HG03521 (cell line): ENCODE measurements around the gene RPL9.
"Not testable (repeated sequence)": the region's sequence is repeated elsewhere in the genome, so short reads cannot be mapped to it uniquely, and the experiment has no call there.

Source experiments
- ATAC-seq: cut with Tn5 transposase; IDR thresholded peaks from one replicate; pipeline ENCODE4 v1.9.1; 2021; ENCODE audit warnings: mild to moderate bottlenecking, moderate library complexity; ENCODE audit not compliant: unreplicated experiment

RPL9 gene

GRCh38 chr4:39458505-39459300 lies at the start of gene RPL9, which contains the start of gene LIAS:
Gene RPL9 (minus strand): TSS chr4:39458922. CDS start chr4:39458439, 483 bp downstream.
Gene LIAS (plus strand): TSS chr4:39459056. CDS start chr4:39459118, 62 bp downstream.
- ATAC-seq: peak; percentile 81

- no peak for ATAC-seq
Observed at GRCh38 chr4:39505581-39505980, 46.9 kb upstream of the RPL9 start.

DNA sequence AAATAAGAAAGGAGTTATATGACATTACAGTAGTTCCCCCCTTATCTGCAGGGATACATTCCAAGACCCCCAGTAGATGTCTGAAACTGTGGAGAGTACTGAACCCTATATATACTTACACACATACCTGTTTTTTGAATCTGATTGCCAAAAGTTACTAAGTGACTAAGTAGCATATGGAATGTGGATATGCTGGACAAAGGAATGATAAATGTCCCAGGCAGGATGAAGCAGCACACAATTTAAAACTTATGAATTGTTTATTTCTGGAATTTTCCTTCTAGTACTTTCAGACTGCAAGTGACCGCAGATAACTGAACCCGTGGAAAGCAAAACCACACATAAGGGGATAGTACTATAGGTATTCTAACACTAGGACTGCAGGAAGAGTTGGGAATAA lies 45.8 kb upstream of the RPL9 start:
- ATAC-seq: no peak

GRCh38 chr4:39502664-39503035 lies 43.9 kb upstream of the RPL9 start:
- not testable (repeated sequence) for ATAC-seq

DNA sequence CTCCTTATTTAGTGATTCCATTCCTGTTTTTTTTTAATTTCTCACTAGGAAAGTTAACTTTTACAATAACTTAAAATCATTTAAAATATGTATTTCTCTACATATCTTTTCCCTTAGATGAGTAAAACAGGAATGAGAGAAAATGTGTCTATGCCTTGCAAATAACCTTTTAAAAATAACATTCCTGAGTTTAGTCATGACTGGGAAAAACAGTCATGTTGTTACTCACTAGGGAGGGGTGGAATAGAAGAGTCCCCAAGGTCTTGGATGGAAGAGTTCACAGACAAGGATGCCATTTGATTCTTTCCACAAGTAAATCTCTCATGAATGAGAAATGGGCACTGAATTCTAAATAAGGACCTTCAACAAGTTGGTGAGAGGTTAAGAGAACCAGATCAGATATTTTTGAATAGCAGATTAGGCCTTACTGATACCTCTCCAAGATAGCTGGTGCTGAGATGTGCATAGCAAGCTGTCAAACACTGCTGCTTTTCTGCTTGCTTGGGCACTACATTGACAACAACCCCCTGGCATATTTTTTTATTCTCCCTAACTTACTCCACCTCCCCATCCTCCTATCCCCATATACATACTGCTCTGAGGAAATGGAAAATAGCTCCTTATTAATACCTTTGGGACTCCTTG lies 43.4 kb upstream of the RPL9 start:
- no peak for ATAC-seq

DNA sequence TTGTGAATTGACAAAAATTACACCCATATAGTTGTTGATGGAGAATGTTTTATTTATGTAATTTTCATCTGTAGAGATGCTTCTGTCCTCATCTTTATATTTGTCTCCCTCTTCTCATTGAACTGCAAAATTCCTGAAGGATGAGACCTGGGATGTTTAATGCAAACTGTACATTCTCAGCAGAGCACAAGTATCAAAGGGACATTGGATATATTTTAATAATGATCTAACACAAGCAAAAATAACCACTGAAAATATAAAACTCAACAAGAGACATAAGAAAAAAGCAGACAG lies 40.0 kb upstream of the RPL9 start:
- ATAC-seq: no peak

- no peak for ATAC-seq
Observed at GRCh38 chr4:39497909-39498726, 39.4 kb upstream of the RPL9 start.

- ATAC-seq: no peak
Observed at GRCh38 chr4:39495446-39496213, 36.9 kb upstream of the RPL9 start.

DNA sequence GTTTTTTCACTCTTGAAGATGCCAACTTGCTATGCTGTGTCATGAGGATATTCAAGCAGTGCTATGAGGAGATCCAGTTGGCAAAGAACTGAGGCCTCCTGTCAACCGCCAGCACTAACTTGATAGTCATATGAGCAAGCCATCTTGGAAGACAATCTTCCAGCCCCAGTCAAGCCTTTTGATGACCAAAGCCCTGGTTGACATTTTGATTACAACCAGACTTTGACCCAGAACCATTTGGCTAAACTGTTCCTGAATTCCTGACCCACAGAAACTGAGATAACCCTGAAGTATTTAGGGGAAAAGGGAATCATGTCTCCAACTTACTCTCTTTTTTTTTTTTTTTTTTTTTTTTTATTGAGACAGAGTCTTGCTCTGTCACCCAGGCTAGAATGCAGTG lies 35.6 kb upstream of the RPL9 start:
- no peak for ATAC-seq

- no peak for ATAC-seq
Observed at GRCh38 chr4:39490322-39490721, 31.6 kb upstream of the RPL9 start.

DNA sequence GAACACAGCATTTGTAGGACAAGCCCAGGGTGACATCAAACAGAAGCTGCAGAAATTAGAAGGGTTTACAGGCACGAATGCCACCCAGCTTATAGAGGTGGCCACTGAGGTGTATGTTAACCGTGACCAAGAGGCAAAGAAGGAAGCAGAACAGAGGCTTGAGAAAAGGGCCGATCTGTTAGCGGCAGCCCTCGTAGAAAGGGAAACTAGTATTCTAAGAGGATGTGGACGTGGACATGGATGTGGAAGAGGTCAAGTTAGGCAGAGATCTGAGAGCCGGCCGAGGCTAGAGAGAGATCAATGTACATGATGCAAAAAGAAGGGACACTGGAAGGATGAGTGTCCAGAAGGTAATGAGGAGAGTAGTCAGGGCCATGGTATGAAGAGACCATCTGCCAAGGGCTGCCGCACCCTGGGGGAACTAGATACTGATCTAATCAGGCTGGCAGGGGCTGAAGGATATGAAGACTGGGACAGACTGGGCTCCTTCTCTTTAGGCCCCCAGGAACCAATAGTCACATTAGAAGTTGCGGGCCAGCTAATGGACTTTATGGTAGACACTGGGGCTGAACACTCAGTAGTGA lies 27.6 kb upstream of the RPL9 start:
- ATAC-seq: no peak

GRCh38 chr4:39484582-39485272 lies 26.0 kb upstream of the RPL9 start:
- ATAC-seq: no peak

- ATAC-seq: no peak
Observed at GRCh38 chr4:39480902-39481695, 22.4 kb upstream of the RPL9 start.

- no peak for ATAC-seq
Observed at GRCh38 chr4:39480251-39480650, 21.5 kb upstream of the RPL9 start.

DNA sequence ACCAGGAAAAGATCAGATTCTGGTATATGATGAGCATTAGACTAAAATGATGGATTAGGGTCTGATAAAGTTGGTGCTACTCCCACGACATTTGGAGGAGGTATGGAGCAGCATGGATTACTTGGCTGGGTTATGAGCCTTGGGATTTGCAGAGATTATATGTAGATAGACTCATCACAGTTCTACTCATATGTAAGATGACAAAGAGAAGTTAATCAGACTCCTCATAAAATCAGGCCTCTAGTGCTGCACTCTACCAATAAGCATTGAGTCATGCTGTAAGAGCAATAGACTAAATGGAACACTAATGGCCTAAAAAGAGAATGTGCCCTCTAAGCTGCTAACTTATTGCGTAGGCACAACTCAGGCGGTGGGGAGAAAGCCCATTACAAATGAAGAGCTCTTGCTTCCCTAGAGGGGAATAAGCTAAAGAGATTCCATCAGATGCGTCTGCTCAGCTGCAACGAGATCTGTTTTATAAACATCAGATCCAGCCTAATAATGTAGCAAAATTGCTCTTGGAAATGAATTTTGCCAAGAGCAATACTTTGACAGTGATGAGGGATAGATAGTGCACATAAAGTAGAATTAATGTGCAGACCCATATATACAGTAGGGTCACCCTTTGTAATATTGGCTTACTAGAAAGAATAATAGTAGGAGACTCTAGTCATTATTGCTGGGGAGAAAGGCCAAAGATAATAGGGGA lies 17.6 kb upstream of the RPL9 start:
- no peak for ATAC-seq

- no peak for ATAC-seq
Observed at GRCh38 chr4:39472396-39472795, 13.7 kb upstream of the RPL9 start.

DNA sequence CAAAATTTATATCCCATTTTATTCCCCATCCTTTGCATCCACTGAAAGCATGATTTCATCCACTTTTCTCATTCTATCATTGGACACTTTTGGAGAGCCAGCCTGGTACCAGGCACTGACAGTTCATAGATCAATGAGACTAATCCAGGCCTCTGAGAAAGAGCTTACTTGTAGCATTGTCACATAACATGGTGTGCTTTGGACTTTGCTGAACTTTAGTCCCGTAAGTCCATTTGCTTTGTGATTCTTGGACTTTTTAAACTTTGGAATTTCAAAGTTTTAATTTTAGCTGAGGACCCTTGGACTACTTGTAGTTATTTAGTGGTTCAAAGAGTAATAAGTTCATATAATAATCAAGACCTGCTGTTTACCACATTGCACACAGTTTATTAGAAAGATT lies 11.7 kb upstream of the RPL9 start:
- no peak for ATAC-seq

DNA sequence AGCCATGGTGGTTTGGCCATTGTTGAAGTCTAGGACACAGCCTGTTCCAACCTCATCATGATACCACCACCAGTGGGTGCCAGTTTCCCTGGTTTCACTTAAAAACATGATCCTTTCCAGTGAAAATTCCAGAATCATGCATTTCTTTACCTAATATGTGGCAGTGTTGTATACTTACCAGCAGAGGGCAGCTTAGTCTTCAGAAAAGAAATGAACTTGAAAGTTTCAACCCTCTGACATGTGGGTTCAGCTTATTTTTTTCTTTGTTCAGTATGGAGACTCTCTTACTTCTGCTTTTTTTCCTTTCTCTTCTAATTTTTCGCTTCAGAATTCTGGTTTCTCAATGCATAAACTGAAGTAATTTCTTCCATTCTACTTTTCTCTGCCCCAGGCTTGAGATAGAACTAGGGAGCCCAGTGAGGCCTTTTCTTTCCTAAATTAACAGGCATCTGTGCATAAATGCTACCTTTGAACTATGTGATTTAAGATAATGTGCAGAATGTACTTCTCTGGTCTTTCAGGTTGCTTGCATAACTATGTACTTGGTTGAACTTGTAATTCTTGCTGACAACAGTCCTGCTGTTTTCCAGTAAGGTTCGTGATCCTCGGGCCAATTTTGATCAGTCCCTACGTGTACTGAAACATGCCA lies 10.8 kb upstream of the RPL9 start:
- ATAC-seq: no peak
